Right cardiac atrium (tissue), 5 donors: ENCODE data around the gene CARS2. TPM values are rescaled to one million over a fixed set of nuclear protein-coding genes. Genes with fewer than 3 reads are reported as not detected.

Experiments
- ATAC-seq, 2 donors: fragments of 200-7000 bp; cut with Tn5 transposase; one replicate each; pipeline versions ENCODE4 v1.8.0 to v1.9.1; 2020; ENCODE audit warnings: moderate library complexity in 2 of 2, mild to moderate bottlenecking in 1 of 2
- DNase-seq, 3 donors: peaks; one replicate each; pipeline ENCODE4 v3.0.0-alpha.2; 2020
- H3K27ac ChIP-seq: one replicate; pipeline ENCODE4 v1.5.1; 2013; ENCODE audit warnings: mild to moderate bottlenecking, low read length, control low read depth, moderate library complexity
- H3K27me3 ChIP-seq: one replicate; pipeline ENCODE4 v1.6.1; 2013; ENCODE audit not compliant: control insufficient read depth, insufficient read depth
- H3K4me1 ChIP-seq: one replicate; pipeline ENCODE4 v1.6.1; 2013; ENCODE audit warnings: low read length; ENCODE audit not compliant: control insufficient read depth, insufficient read depth
- H3K4me3 ChIP-seq: one replicate; pipeline ENCODE4 v1.5.1; 2013; ENCODE audit warnings: low read length, control low read depth
- H3K9me3 ChIP-seq: one replicate; pipeline ENCODE4 v1.6.1; 2013; ENCODE audit warnings: low read length; ENCODE audit not compliant: control insufficient read depth
- WGBS: extraction: QIAGEN DNeasy Blood & Tissue Kit; methylation state at CpG from one replicate; pipeline ENCODE4 v1.1.7; 2013; 5-methylcytosine and 5-hydroxymethylcytosine counted together
- intact Hi-C, 4 donors: fragments of 100-400 bp; cut with DNase I; formaldehyde crosslinking; loops; one replicate each; pipeline versions ENCODE4 v1.11.0 to v1.14.0; 2022 to 2023
- polyA plus RNA-seq: library from polyadenylated mRNA; stranded (reverse); fragments of 200-250 nt; gene quantifications from one replicate; pipeline ENCODE4 v1.2.3, GENCODE V29; 2013
- total RNA-seq, 4 donors: library from RNA; stranded (reverse); fragmentation: NEBNext Ultra II Directional; extraction: Animal tissue kit (Norgen Biotek cat#: 25700); gene quantifications; one replicate each; pipeline ENCODE4 v1.2.1, GENCODE V29; 2021
- donor health status: healthy with polysubstance abuse.
- donor health status: DM: no; HTN: yes; CAD: no.
- donor health status: DM: no; HTN: no; CAD: no.
- donor health status: DM: no; HTN: yes; CAD: no; lungs with severe emphysema.
- donor health status: DM: yes; HTN: yes; CAD: no.

The CARS2 gene
- total and polyA plus RNA-seq, 5 donors, result 36.5 to 51.0 (median 37.8) TPM

GRCh38 chr13:110626521-110626920 lies 79.4 kb downstream of the CARS2 start:
- WGBS, result 81% methylated on average over 9 of the region's 9 CpGs
- H3K27ac ChIP-seq, result no peak overlapping the region
- intact Hi-C loops, result no loop called here

GRCh38 chr13:110625771-110626321 lies 80.1 kb downstream of the CARS2 start:
- ATAC-seq (no peak), DNase-seq (no peak)
- WGBS, result 86% methylated on average over 19 of the region's 19 CpGs
- Histone ChIP-seq H3K27me3 (no peaks in the 10 kb centered on the region), H3K4me3 (no peak overlapping the region), H3K27ac (no peak overlapping the region), H3K9me3 (no peaks in the 10 kb centered on the region), H3K4me1 (no peaks in the 10 kb centered on the region)
- intact Hi-C loops, result no loop called here

More at GRCh38 chr13:110626521-110626920, 79.4 kb downstream of the CARS2 start:
- Histone ChIP-seq H3K4me1 (no peaks in the 10 kb centered on the region), H3K4me3 (no peak overlapping the region), H3K27me3 (no peaks in the 10 kb centered on the region), H3K9me3 (no peaks in the 10 kb centered on the region)
- DNase-seq (no peak), ATAC-seq (no peak)

GRCh38 chr13:110624766-110625756 lies 80.9 kb downstream of the CARS2 start:
- no peak for DNase-seq
- intact Hi-C loops, result no loop called here
- H3K4me1 ChIP-seq, result no peaks in the 10 kb centered on the region
- peak in 1 of 2 donors; percentile 15 for ATAC-seq
- 88% methylated on average over 41 of the region's 41 CpGs for WGBS
- no peak overlapping the region for H3K4me3 ChIP-seq
- H3K27me3 ChIP-seq, result no peaks in the 10 kb centered on the region
- no peak overlapping the region for H3K27ac ChIP-seq
- no peaks in the 10 kb centered on the region for H3K9me3 ChIP-seq

GRCh38 chr13:110620596-110620995 lies 85.3 kb downstream of the CARS2 start:
- DNase-seq, result no peak
- no peak overlapping the region for H3K27ac ChIP-seq
- peaks cover 6% of the 10 kb centered on the region for H3K4me1 ChIP-seq
- ATAC-seq, result no peak
- H3K27me3 ChIP-seq, result no peaks in the 10 kb centered on the region
- no peaks in the 10 kb centered on the region for H3K9me3 ChIP-seq
- 51% methylated on average over 2 of the region's 2 CpGs for WGBS
- intact Hi-C loops, result no loop called here
- H3K4me3 ChIP-seq, result no peak overlapping the region

GRCh38 chr13:110618780-110619179 lies 87.1 kb downstream of the CARS2 start:
- intact Hi-C loops, result no loop called here
- H3K9me3 ChIP-seq, result no peaks in the 10 kb centered on the region
- no peaks in the 10 kb centered on the region for H3K27me3 ChIP-seq
- no peak overlapping the region for H3K27ac ChIP-seq
- ATAC-seq, result no peak
- peaks cover 10% of the 10 kb centered on the region for H3K4me1 ChIP-seq
- DNase-seq, result no peak
- no peak overlapping the region for H3K4me3 ChIP-seq
- WGBS, result 88% methylated on average over 9 of the region's 9 CpGs

GRCh38 chr13:110618167-110618566 lies 87.7 kb downstream of the CARS2 start:
- WGBS, result 82% methylated on average over 8 of the region's 8 CpGs
- no peak overlapping the region for H3K4me3 ChIP-seq
- peaks cover 10% of the 10 kb centered on the region for H3K4me1 ChIP-seq

GRCh38 chr13:110617321-110618072 lies 88.4 kb downstream of the CARS2 start:
- Histone ChIP-seq H3K27me3 (no peaks in the 10 kb centered on the region), H3K9me3 (no peaks in the 10 kb centered on the region), H3K27ac (no peak overlapping the region), H3K4me3 (no peak overlapping the region), H3K4me1 (peaks cover 10% of the 10 kb centered on the region)
- no peak for DNase-seq
- 46% methylated on average over 8 of the region's 8 CpGs for WGBS
- intact Hi-C loops, result no loop called here
- peak in 1 of 2 donors; percentile 37 for ATAC-seq

More at GRCh38 chr13:110618167-110618566, 87.7 kb downstream of the CARS2 start:
- Histone ChIP-seq H3K27me3 (no peaks in the 10 kb centered on the region), H3K9me3 (no peaks in the 10 kb centered on the region), H3K27ac (no peak overlapping the region)
- DNase-seq (no peak), ATAC-seq (no peak)
- intact Hi-C loops, result no loop called here

- ATAC-seq (peak in 1 of 2 donors; percentile 16), DNase-seq (peak in 2 of 3 donors; percentile 40 to 67)
- Histone ChIP-seq H3K9me3 (no peaks in the 10 kb centered on the region), H3K4me1 (peaks cover 10% of the 10 kb centered on the region), H3K27me3 (no peaks in the 10 kb centered on the region), H3K4me3 (peak overlapping the region; percentile 88), H3K27ac (peak overlapping the region; percentile 90)
- intact Hi-C loops, result no loop called here
- WGBS, result 9% methylated on average over 37 of the region's 37 CpGs
Observed at GRCh38 chr13:110616103-110617101, 89.5 kb downstream of the CARS2 start.

GRCh38 chr13:110615322-110616102 lies 90.4 kb downstream of the CARS2 start, which contains the start of gene NAXD:
TSS of gene NAXD (plus strand) at chr13:110615545. CDS start at chr13:110615602, 57 bp downstream.
- intact Hi-C loops, result no loop called here
- Histone ChIP-seq H3K9me3 (no peaks in the 10 kb centered on the region), H3K4me1 (peaks cover 10% of the 10 kb centered on the region), H3K27me3 (no peaks in the 10 kb centered on the region), H3K4me3 (peak within 1 kb of the TSS; percentile 88), H3K27ac (peak within 1 kb of the TSS; percentile 90)
- 1% methylated on average over 95 of the region's 95 CpGs for WGBS
- DNase-seq (peak; percentile 96 to 98 (median 98)), ATAC-seq (peak; percentile 96 to 98)
